SH-SY5Y (cell line): ENCODE measurements around the gene ARHGEF11.

ENCODE experiments used
- GATA2 ChIP-seq: IDR thresholded peaks from 2 replicates; pipeline ENCODE4 v1.6.1; 2011; ENCODE audit warnings: mild to moderate bottlenecking, low read depth, low read length
- GATA3 ChIP-seq: IDR thresholded peaks from 2 replicates; pipeline ENCODE4 v1.6.1; 2011; ENCODE audit warnings: low read depth, mild to moderate bottlenecking, low read length, moderate library complexity

The ARHGEF11 gene

GRCh38 chr1:157030728-157031127 lies 14.8 kb downstream of the ARHGEF11 start:
- no peak for TF ChIP-seq GATA3
- no peak for TF ChIP-seq GATA2

DNA sequence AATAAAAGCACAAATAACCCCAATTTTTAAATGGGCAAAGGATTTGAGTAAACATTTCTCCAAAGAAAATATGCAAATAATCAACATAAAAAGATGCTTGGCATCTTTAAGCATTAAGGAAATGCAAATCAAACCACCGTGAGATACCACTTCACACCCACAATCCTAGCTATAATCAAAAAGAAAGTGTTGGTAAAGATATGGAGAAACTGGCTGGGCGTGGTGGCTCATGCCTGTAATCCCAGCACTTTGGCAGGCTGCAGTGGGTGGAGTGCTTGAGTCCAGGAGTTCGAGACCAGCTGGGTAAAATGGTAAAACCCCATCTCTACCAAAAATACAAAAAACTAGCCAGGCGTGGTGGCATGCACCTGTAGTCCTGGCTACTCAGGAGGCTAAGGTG lies 16.9 kb downstream of the ARHGEF11 start:
- TF ChIP-seq GATA2, result no peak
- TF ChIP-seq GATA3, result no peak

GRCh38 chr1:157025856-157026255 lies 19.7 kb downstream of the ARHGEF11 start:
- TF ChIP-seq GATA2 (no peak), GATA3 (no peak)

DNA sequence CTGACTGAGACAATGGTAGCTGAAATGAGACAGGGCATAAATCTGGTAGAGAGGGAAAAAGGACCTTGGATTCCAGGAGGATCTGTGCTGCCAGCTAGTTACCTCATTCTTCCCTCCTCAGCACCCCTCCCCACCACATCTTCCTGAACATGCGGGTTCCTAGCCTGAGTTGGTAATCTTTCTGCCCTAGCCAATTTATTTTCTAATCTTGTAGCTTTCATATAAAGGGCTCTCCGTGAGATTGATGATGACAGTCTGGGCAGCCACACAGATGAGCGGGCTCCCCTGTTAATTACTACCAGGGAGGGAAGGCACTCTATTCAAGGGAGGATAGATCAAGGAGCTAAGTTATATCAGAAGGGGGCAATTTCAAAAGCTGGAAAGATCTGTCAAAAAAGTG lies 20.2 kb downstream of the ARHGEF11 start:
- no peak for TF ChIP-seq GATA2
- no peak for TF ChIP-seq GATA3

GRCh38 chr1:157021688-157022087 lies 23.9 kb downstream of the ARHGEF11 start:
- TF ChIP-seq GATA3, result no peak
- no peak for TF ChIP-seq GATA2

GRCh38 chr1:157019457-157019856 lies 26.1 kb downstream of the ARHGEF11 start:
- TF ChIP-seq GATA2 (no peak), GATA3 (no peak)

DNA sequence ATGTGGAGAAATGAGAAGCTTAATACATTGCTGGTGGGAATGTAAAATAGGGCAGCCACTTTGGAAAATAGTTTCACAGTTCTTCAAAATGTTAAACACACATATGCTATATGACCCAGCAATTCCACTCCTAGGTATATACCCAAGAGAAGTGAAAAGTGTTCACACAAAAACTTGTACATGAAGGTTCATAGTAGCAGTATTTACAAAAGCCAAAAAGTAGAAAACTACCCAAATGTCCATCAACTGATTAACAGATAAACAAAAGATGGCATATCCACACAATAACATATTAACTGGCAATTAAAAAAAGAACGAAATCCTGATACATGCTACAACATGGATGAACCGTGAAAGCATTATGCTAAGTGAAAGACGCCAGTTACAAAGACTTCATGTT lies 33.7 kb downstream of the ARHGEF11 start:
- TF ChIP-seq GATA2 (no peak), GATA3 (no peak)

- TF ChIP-seq GATA3 (no peak), GATA2 (no peak)
Measured at GRCh38 chr1:157008502-157008901, 37.0 kb downstream of the ARHGEF11 start.

DNA sequence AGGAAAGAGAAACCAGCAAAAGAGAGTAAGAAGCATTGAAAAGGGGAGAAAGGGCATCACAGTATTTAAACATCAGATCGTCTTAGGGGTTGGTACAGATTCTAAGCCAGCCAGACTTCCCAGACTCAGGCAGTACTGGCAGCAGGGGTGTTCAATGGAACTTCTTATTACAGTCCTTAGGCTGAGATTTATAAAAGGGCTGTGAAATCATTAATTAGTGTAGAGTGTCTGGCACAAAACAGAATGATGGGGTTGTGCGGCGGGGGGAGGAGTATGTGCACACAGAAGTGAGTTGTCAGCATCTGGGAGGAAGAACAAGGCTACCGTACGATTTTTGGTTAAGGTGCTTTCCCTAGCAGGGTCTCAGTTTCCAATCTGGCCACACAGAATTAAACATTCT lies 38.2 kb downstream of the ARHGEF11 start:
- no peak for TF ChIP-seq GATA2
- no peak for TF ChIP-seq GATA3

- TF ChIP-seq GATA3 (no peak), GATA2 (no peak)
Measured at GRCh38 chr1:157006676-157007075, 38.9 kb downstream of the ARHGEF11 start.

DNA sequence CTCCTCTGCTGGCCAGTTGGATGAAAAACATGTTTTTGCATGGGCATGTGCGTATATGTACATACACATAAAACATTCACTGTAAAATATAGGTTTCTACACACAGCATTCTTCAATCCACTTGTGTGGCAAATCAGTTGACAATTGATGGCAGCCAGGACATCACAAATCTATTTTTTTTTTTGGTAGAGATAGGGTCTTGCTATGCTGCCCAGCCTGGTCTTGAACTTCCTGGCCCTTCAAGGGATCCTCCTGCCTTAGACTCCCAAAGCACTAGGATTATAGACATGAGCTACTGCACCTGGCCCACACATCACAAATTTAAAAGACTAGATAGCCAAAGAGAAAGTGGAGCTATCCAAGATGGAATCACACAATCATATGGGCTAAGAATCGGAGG lies 39.6 kb downstream of the ARHGEF11 start:
- no peak for TF ChIP-seq GATA3
- TF ChIP-seq GATA2, result no peak

DNA sequence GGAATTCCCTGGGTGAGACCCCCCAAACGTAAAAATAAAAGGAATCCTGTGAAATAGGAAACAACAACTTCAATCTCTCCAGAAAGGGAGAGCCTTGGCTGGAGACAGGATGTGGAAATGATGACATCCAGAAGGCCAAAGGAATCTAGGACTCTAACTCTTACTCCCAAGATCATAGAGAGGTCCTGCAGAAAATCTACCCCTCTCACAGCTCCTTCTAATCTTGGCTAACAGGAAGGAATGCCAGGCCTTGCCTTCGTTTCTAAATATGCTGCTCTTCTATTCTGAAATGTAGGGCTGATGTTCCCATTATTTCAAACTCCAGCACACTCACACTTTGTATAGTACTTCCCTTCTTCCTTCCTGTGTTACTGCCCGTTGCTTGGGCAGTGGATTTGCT lies 40.7 kb downstream of the ARHGEF11 start:
- TF ChIP-seq GATA3, result no peak
- no peak for TF ChIP-seq GATA2

DNA sequence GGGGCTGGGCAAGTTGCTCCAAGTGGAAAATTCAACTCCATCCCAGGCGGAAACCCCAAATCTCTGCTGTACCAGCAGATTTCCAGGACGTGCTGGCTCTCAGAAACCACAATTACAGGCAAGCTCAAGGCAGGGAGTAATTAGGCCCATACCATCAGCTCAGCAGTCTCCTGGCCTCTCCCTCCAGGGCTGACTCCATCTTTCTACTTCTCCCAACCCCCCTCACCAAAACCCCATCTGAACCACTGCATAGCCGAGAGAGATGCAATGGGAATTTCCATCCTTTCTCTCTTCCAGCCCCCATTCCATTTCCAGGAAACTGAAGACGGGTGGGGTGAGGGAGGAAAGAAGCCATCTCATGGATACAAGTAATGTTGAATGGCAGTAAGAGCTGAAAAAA lies 41.2 kb downstream of the ARHGEF11 start:
- TF ChIP-seq GATA2 (no peak), GATA3 (no peak)

GRCh38 chr1:157001304-157001703 lies 44.2 kb downstream of the ARHGEF11 start:
- TF ChIP-seq GATA3 (no peak), GATA2 (no peak)

DNA sequence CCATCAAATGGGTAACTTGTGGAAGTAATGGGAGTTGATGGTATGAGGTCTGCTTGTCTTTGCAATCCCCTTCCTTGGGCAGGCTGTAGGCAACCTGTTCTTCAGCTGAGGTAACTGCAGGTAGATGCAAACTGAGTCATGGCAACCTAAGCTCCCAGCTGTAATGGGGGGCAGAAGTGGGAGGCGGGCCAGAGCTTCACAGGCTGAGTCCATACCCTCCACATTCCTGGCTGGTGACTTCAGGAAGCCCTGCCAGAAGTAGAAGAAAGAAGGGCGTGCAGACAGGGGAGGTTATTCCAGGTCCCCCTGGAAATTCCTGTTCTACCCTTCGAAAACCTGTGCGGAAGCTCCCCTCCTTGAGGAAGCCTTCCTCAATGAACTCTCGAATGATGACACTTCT lies 44.9 kb downstream of the ARHGEF11 start:
- no peak for TF ChIP-seq GATA3
- TF ChIP-seq GATA2, result no peak

DNA sequence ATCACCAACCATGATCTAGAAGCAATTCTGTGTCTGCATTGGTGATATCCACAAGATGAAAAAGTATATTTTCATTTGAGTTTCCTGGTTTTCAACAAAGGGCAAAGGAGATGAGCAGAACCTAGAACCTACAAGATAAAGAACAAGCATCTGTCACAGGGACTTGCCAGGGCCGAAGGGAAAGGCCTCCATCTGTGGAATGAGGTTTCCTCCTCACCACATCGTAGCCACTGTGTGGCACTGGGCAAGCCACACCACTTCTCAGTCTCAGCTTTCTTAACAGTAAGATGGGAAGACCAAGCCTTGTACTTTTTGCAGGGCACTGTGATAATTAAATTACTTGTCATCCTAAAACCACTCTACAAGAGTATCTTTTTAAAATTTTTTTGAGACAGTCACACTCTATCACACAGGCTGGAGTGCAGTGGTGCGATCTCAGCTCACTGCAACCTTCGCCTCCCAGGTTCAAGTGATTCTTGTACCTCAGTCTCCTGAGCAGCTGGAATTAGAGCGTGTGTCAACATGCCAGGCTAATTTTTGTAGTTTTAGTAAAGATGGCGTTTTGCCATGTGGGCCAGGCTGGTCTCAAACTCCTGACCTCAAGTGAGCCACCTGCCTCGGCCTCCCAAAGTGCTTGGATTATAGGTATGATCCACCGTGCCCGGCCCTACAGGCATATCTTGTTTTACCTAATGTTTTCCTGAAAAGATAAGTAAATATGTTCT lies 45.8 kb downstream of the ARHGEF11 start:
- TF ChIP-seq GATA3 (no peak), GATA2 (no peak)
